HuH-7 (cell line): ENCODE data around the gene MORF4L1.
A peak's percentile ranks its signal among the peaks of the same experiment; 100 is the strongest.
"Not testable (repeated sequence)": the region's sequence is repeated elsewhere in the genome, so short reads cannot be mapped to it uniquely, and the experiment has no call there.

ENCODE experiments used
- DNase-seq: peaks from one replicate; pipeline ENCODE4 v3.0.0; 2011; ENCODE audit warnings: low spot score

The MORF4L1 gene

DNA sequence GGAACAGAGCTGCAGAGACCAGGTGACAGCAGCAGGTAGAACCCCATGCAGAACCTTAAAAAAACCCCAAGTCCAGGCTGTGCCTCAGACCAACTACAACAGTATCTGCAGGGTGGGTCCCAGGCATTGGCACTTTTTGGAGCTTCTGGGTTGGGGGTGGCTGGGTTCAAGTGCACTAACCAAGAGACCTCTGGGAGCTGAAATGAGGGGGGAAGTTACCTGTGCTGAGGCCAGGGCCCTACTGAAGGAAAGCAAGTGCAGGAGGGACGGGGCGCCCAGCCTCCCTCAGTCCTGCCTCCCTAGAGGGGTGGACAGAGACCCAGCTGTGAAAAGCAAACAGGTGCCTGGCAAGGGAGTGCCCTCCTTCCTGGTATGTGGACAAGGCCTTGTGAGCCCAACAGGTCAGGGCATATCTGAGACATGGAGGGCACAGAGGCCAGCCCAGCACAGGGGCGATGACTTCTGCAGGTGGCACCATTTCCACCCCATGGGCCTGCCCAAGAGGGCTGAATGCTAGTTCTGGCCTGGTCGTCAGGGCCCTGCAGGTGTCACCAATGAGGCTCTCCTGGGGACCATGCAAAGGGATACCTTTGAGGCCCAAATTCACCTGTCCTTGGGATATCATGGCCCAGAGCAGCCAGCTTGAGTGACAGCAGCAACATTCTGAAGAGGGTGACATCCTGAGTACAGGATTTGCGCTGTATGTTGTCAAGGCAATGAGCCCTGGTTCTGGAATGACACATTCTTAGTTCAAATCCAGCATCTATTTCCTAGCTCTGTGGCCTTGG lies 53.5 kb downstream of the MORF4L1 start:
- no peak for DNase-seq

DNA sequence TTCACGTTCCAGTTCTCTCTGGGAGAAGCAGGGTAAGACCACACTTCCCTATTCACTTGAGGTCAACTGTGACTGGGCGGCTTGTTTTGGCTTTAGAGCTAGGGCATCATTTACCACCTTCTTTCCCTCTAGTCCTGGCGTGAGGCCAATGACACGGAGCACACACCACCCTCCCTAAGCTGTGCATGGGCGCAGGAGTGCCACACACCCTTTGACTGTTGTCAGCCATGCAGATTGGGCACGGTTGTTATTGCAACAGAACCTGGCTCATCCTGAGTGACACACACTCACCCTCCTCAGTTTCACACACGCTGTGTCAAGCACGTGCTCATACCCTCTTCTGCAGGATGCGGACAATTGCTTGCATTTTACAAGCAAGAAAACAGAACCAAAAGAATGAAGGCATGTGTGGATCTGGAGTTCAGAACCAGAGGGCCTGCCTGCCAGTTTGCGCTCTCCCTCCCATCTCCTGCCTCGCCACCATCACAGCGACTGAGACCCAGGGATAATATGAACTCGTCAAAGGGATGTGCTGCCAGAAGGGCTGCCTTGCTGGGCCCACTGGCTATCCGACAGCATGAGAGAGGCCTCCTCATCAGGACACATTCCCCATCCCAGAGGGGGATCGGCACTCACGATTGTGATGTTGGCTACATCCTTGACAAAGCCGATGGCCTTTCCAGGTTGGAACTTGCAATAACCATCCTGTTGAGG lies 54.5 kb downstream of the MORF4L1 start:
- no peak for DNase-seq

- DNase-seq, result not testable (repeated sequence)
Measured at GRCh38 chr15:78928176-78928575, 55.5 kb downstream of the MORF4L1 start.

- no peak for DNase-seq
Measured at GRCh38 chr15:78928616-78929093, 56.0 kb downstream of the MORF4L1 start.

DNA sequence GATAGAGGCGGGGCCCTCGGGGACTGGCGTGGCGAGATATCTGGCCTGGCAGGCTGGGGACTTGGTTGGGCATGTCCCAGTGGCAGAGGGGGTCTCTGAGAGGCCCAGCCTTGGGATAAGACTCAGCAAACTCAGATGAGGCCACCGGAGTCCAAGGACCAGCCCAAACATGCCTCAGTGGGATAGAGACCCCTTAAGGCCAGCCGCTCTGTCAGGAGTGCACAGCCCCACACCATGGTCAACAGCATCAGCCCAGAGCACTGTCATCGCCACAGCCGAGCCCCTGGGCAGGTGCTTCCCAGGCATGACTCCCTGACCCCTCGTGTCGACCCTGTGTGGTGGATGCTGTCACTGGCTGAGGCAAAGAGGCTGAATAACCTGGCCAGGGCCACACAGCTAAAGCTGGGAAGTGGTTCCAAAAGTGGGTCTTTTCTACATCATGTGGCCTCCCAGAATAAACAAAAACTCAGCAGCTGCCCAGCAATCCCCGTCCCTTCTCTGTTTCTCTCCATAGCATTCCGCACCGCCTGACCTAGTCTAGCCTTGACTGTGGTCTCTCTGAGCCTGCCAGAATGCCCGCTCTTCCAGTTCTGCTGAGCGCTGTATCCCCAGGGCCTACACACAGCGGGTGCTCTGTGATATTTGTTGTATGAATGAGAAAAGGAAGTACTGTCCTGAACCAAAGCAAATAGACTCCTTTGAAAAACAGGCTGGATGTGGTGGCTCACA lies 57.0 kb downstream of the MORF4L1 start:
- DNase-seq, result no peak

GRCh38 chr15:78930577-78931388 lies 58.1 kb downstream of the MORF4L1 start:
- DNase-seq, result no peak

GRCh38 chr15:78931439-78932257 lies 59.0 kb downstream of the MORF4L1 start:
- no peak for DNase-seq

GRCh38 chr15:78932258-78932808 lies 59.6 kb downstream of the MORF4L1 start:
- DNase-seq, result no peak

- DNase-seq, result no peak
Measured at GRCh38 chr15:78933187-78933822, 60.6 kb downstream of the MORF4L1 start.

- DNase-seq, result no peak
Measured at GRCh38 chr15:78933823-78934654, 61.3 kb downstream of the MORF4L1 start.

GRCh38 chr15:78934655-78935023 lies 61.9 kb downstream of the MORF4L1 start:
- no peak for DNase-seq

DNA sequence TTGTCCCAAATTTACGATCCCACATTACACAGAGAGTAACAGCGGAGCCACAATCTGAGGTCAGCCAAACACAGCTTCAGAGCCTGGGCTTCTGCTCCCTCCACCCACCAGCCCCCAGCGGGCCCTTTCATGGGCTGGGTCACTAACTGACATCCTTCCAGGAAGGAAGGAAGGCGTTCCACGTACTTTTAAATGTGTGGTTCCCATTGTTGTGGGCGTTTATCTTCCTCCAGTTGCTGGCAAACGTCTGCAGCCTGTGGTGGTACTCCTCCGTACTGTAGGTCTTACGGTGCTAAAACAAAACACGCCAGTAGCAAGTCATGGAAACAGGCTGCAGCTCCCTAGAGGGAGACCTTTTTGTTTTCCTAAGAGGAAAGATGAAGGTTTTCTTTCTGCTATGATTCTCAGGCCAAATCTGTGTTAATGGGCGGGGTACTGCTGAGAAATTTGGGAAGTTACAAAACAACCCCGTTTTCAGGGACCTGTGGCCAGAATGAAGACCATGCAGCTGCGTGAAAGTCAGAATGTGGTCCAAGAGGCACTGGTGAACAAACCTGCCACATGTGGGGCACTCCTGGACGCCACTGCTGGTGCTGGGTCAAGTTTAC lies 64.5 kb downstream of the MORF4L1 start:
- DNase-seq, result no peak

DNA sequence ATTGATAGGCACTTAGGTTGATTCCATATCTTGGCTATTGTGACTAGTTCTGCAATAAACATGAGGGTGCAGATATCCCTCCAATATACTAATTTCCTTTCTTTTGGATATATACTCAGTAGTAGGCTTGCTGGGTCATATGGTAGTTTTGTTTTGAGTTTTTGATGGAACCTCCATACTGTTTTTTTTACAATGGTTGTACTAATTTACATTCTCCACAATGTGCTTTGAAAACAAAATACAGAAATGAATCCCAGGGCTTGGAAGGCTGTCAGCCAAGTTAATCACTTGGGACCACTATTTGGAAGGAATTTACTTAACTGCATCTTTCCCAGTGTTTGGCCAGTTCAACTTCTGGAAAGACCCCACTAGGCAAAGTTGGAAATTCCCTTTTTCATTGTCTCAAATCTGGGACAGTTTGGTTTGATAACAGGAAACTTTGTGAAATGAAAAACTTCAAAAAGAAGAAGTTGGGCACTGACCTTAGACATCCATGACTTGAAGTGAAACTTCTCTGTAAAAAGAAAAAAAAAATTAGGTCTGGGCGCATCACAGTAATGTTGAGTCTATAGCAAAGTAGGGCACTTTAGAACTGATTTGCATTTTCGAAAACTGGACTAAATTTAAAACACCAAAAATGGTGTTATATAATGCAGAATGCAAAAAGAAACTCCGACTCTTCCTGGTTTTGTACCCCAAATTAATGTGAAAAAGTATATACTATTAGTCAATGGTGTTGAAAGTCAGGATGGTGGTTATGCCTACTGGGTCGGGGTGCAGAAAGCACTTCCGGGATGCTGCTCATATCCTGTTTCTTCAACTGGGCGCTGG lies 66.2 kb downstream of the MORF4L1 start:
- no peak for DNase-seq

DNA sequence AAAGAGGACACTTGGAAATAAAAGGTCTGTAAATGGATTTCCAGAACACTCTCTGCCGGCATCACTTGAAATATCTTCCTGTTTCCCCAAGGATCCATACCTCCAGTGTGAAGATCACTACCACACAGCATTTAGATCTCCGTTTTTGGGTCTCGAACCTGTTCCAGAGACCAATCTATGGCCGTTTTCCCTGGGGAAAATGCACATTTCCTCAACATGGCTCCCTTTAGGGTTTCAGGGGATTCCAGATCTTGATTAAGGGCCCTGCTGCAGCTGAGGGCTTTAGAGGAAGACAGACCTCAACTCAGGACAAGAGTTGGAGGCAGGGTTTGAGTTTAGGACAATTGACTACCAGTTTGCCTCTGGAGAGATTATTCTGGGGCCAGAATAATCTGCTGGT lies 70.1 kb downstream of the MORF4L1 start:
- no peak for DNase-seq

DNA sequence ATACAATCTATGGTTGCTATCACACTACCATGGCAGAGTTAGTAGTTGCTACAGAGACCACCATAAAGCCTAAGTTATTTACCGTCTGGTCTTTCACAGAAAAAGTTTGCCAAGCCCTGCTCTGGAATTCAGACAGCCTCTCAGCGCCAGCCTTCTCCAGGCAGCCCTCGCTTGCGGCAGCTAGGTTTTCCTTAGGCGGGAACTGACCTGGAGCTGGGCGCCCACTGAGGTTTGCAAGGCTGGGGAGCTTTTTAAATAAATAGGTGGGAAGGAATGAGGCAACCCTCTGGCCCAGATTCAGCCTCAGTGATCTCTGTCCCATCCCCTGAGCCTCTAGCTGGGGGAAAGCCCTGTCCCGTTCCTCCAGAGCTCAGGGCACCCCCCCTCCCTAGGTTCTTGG lies 71.0 kb downstream of the MORF4L1 start:
- DNase-seq, result peak; percentile 44

DNA sequence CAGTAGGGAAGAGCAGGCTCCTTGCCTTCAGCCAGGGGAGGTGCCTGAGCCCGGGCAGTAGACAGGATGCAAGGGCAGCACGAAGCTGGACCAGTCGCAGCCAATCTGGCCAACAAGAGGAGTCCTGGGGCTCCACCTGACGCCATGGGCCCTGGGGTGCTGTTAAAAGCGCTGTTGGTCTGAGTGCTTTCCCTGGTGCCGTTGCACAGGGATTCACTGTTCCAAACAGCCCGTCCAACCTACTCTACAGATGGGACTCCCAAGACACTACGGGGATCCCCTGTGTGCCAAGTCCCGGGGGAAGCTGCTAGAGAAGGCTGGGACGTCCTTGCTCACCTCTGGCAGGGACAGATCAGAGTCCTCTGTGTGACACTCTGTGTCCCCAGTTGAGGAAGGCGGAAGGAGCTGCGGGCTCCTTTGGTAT lies 71.5 kb downstream of the MORF4L1 start:
- peak; percentile 45 for DNase-seq

DNA sequence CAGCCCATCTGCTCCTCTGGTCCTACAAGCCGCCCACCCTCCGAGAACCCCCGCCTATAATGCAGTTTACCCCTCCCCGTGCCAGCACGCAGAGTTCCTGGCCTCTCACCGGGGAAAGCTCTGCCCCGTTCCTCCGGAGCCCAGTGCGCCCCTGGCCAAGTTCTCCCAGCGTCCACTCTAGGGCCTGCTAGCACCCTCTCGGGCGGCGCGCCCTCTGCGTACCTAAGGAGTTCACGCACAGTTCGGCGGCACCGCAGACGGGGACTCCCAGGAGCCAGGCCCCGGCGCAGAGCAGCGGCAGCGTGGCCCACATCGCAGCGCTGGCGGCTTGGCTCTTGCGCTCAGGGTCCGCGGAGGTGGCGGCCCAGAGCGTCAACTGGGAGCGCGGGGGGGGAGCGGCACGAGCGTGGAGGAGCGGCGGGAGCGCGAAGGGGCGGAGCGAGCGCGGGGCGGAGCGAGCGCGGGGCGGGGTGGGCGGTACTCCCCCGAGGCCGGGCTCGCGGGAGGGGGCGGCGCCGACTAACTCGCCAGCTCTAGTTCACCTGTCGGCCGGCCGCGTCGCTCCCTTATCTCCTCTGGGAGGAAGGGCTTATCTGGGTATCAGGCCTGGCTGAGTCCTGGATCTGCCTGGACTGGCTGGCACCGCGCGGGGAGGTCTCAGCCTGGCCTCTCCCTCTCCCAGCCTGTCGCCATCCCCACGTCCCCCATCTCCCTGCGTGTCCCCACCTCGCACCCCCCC lies 72.1 kb downstream of the MORF4L1 start, which contains the start of gene CTSH:
CTSH (minus strand) TSS at position 378 of the 739 bp plus-strand sequence; CDS start at position 313, 65 bp downstream.
- DNase-seq, result peak; percentile 88
